PFSK-1 (cell line): ENCODE data around the gene PDE6H.

Experiments used
- FOXP2 ChIP-seq: optimal IDR thresholded peaks from 2 replicates; pipeline ENCODE3; 2011; ENCODE audit warnings: borderline replicate concordance, control low read depth, inconsistent platforms; ENCODE audit not compliant: insufficient read depth; ENCODE audit errors: extremely low read length, extremely low read depth
- POLR2AphosphoS5 ChIP-seq: IDR thresholded peaks from 2 replicates; pipeline ENCODE4 v1.6.1; 2012; ENCODE audit warnings: low read depth, mild to moderate bottlenecking, control low read depth, low read length, moderate library complexity
- REST ChIP-seq, 2 experiments: IDR thresholded peaks; 2 replicates each; pipeline versions ENCODE4 v1.6.1 to v1.8.0; 2011 to 2012; ENCODE audit warnings: low read depth in 2 of 2, low read length in 2 of 2, control low read depth in 1 of 2, inconsistent platforms in 1 of 2, mild to moderate bottlenecking in 1 of 2, moderate library complexity in 1 of 2; ENCODE audit not compliant: insufficient read depth in 1 of 2
- SIN3A ChIP-seq: IDR thresholded peaks from 2 replicates; pipeline ENCODE4 v1.6.1; 2012; ENCODE audit warnings: mild to moderate bottlenecking, low read length, moderate library complexity, borderline replicate concordance; ENCODE audit not compliant: insufficient read depth
- TAF1 ChIP-seq: IDR thresholded peaks from 2 replicates; pipeline ENCODE4 v1.6.1; 2012; ENCODE audit warnings: low read length, control low read depth, borderline replicate concordance; ENCODE audit not compliant: insufficient read depth

PDE6H gene

GRCh38 chr12:14958361-14959125, 14.3 kb upstream of the PDE6H start:
- no peak for TF ChIP-seq SIN3A
- TF ChIP-seq FOXP2, result no peak
- no peak for TF ChIP-seq REST (IDR thresholded peaks at IDR 0.05; ENCODE audit: insufficient read depth in 1 of 2, low read depth in 2 of 2, low read length in 2 of 2)
- TF ChIP-seq TAF1, result no peak
- TF ChIP-seq POLR2AphosphoS5, result no peak

GRCh38 chr12:14959126-14959440, 13.8 kb upstream of the PDE6H start:
- no peak for TF ChIP-seq POLR2AphosphoS5
- no peak for TF ChIP-seq TAF1
- no peak for TF ChIP-seq FOXP2
- TF ChIP-seq REST (IDR thresholded peaks at IDR 0.05; ENCODE audit: insufficient read depth in 1 of 2, low read depth in 2 of 2, low read length in 2 of 2), result no peak
- no peak for TF ChIP-seq SIN3A

- TF ChIP-seq FOXP2 (no peak), TAF1 (no peak), POLR2AphosphoS5 (no peak), REST (IDR thresholded peaks at IDR 0.05; ENCODE audit: insufficient read depth in 1 of 2, low read depth in 2 of 2, low read length in 2 of 2) (no peak), SIN3A (no peak)
Measured at GRCh38 chr12:14959463-14959862, 13.4 kb upstream of the PDE6H start.

- no peak for TF ChIP-seq FOXP2
- TF ChIP-seq POLR2AphosphoS5, result no peak
- no peak for TF ChIP-seq SIN3A
- no peak for TF ChIP-seq TAF1
- TF ChIP-seq REST (IDR thresholded peaks at IDR 0.05; ENCODE audit: insufficient read depth in 1 of 2, low read depth in 2 of 2, low read length in 2 of 2), result no peak
Measured at GRCh38 chr12:14959916-14960496, 12.8 kb upstream of the PDE6H start.
